Measurements from ENCODE around the gene SH3PXD2A. TPM values are rescaled to one million over a fixed set of nuclear protein-coding genes. Genes with fewer than 3 reads are reported as not detected.

Gene SH3PXD2A
- total and polyA plus RNA-seq, 2 experiments from 2014 or later = 1.8 to 5.0 TPM

- Mint-ChIP-seq H3K4me1 (peaks cover 3% of the 10 kb centered on the region; the same call in 2 of the 3 replicates), H3K36me3 (ENCODE audit: low read depth) (no peaks in the 10 kb centered on the region), H3K27me3 (ENCODE audit: insufficient read depth, low read depth, poor library complexity) (peaks cover 4% of the 10 kb centered on the region), H3K9me3 (no peaks in the 10 kb centered on the region), H3K27ac (no peak overlapping the region), H3K4me3 (no peak overlapping the region)
- ATAC-seq = no peak
- no peaks in the 10 kb centered on the region for H4K20me1 ChIP-seq (replicated peaks; ENCODE audit: insufficient read depth)
- no peaks in the 10 kb centered on the region for H3F3A ChIP-seq (replicated peaks; ENCODE audit: low read depth)
- no peak overlapping the region for H2AFZ ChIP-seq
- H3K4me2 ChIP-seq = no peak overlapping the region
- H3K79me2 ChIP-seq (replicated peaks; ENCODE audit: insufficient read depth) = no peaks in the 10 kb centered on the region
- H3K4me1 ChIP-seq (ENCODE audit: insufficient read depth) = no peaks in the 10 kb centered on the region
- DNase-seq (ENCODE audit: low spot score) = no peak
- TF ChIP-seq, protein P1, sequence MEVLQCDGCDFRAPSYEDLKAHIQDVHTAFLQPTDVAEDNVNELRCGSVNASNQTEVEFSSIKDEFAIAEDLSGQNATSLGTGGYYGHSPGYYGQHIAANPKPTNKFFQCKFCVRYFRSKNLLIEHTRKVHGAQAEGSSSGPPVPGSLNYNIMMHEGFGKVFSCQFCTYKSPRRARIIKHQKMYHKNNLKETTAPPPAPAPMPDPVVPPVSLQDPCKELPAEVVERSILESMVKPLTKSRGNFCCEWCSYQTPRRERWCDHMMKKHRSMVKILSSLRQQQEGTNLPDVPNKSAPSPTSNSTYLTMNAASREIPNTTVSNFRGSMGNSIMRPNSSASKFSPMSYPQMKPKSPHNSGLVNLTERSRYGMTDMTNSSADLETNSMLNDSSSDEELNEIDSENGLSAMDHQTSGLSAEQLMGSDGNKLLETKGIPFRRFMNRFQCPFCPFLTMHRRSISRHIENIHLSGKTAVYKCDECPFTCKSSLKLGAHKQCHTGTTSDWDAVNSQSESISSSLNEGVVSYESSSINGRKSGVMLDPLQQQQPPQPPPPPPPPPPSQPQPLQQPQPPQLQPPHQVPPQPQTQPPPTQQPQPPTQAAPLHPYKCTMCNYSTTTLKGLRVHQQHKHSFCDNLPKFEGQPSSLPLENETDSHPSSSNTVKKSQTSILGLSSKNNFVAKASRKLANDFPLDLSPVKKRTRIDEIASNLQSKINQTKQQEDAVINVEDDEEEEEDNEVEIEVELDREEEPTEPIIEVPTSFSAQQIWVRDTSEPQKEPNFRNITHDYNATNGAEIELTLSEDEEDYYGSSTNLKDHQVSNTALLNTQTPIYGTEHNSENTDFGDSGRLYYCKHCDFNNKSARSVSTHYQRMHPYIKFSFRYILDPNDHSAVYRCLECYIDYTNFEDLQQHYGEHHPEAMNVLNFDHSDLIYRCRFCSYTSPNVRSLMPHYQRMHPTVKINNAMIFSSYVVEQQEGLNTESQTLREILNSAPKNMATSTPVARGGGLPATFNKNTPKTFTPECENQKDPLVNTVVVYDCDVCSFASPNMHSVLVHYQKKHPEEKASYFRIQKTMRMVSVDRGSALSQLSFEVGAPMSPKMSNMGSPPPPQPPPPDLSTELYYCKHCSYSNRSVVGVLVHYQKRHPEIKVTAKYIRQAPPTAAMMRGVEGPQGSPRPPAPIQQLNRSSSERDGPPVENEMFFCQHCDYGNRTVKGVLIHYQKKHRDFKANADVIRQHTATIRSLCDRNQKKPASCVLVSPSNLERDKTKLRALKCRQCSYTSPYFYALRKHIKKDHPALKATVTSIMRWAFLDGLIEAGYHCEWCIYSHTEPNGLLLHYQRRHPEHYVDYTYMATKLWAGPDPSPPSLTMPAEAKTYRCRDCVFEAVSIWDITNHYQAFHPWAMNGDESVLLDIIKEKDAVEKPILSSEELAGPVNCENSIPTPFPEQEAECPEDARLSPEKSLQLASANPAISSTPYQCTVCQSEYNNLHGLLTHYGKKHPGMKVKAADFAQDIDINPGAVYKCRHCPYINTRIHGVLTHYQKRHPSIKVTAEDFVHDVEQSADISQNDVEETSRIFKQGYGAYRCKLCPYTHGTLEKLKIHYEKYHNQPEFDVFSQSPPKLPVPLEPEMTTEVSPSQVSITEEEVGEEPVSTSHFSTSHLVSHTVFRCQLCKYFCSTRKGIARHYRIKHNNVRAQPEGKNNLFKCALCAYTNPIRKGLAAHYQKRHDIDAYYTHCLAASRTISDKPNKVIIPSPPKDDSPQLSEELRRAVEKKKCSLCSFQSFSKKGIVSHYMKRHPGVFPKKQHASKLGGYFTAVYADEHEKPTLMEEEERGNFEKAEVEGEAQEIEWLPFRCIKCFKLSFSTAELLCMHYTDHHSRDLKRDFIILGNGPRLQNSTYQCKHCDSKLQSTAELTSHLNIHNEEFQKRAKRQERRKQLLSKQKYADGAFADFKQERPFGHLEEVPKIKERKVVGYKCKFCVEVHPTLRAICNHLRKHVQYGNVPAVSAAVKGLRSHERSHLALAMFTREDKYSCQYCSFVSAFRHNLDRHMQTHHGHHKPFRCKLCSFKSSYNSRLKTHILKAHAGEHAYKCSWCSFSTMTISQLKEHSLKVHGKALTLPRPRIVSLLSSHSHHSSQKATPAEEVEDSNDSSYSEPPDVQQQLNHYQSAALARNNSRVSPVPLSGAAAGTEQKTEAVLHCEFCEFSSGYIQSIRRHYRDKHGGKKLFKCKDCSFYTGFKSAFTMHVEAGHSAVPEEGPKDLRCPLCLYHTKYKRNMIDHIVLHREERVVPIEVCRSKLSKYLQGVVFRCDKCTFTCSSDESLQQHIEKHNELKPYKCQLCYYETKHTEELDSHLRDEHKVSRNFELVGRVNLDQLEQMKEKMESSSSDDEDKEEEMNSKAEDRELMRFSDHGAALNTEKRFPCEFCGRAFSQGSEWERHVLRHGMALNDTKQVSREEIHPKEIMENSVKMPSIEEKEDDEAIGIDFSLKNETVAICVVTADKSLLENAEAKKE (CRISPR knock-in tag; IDR thresholded peaks at IDR 0.05) = no peak
- TF ChIP-seq REST (IDR thresholded peaks at IDR 0.05; ENCODE audit: unreplicated experiment) (no peak), POLR2AphosphoS5 (IDR thresholded peaks at IDR 0.05; ENCODE audit: low read depth) (no peak), EZH2 (IDR thresholded peaks at IDR 0.05; ENCODE audit: low read depth, unreplicated experiment) (no peak), ZNF114 (CRISPR knock-in tag; IDR thresholded peaks at IDR 0.05) (no peak), EZH2phosphoT487 (IDR thresholded peaks at IDR 0.05; ENCODE audit: unreplicated experiment) (no peak), CREB1 (CRISPR knock-in tag; IDR thresholded peaks at IDR 0.05; ENCODE audit: low read depth) (no peak), JUNB (IDR thresholded peaks at IDR 0.05; ENCODE audit: unreplicated experiment) (no peak), STAT1 (IDR thresholded peaks at IDR 0.05; ENCODE audit: unreplicated experiment) (no peak), ZNF331 (CRISPR knock-in tag; IDR thresholded peaks at IDR 0.05; ENCODE audit: low read depth) (no peak), NANOG (IDR thresholded peaks at IDR 0.05; ENCODE audit: borderline replicate concordance) (no peak)
- TF ChIP-seq, protein P2, sequence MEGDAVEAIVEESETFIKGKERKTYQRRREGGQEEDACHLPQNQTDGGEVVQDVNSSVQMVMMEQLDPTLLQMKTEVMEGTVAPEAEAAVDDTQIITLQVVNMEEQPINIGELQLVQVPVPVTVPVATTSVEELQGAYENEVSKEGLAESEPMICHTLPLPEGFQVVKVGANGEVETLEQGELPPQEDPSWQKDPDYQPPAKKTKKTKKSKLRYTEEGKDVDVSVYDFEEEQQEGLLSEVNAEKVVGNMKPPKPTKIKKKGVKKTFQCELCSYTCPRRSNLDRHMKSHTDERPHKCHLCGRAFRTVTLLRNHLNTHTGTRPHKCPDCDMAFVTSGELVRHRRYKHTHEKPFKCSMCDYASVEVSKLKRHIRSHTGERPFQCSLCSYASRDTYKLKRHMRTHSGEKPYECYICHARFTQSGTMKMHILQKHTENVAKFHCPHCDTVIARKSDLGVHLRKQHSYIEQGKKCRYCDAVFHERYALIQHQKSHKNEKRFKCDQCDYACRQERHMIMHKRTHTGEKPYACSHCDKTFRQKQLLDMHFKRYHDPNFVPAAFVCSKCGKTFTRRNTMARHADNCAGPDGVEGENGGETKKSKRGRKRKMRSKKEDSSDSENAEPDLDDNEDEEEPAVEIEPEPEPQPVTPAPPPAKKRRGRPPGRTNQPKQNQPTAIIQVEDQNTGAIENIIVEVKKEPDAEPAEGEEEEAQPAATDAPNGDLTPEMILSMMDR (conservative IDR thresholded peaks at IDR 0.05; ENCODE audit: low read depth in 2 of 2) = no peak
- TF ChIP-seq, protein P3, sequence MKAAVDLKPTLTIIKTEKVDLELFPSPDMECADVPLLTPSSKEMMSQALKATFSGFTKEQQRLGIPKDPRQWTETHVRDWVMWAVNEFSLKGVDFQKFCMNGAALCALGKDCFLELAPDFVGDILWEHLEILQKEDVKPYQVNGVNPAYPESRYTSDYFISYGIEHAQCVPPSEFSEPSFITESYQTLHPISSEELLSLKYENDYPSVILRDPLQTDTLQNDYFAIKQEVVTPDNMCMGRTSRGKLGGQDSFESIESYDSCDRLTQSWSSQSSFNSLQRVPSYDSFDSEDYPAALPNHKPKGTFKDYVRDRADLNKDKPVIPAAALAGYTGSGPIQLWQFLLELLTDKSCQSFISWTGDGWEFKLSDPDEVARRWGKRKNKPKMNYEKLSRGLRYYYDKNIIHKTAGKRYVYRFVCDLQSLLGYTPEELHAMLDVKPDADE (IDR thresholded peaks at IDR 0.05) = no peak
- H3K27me3 ChIP-seq (ENCODE audit: insufficient read depth) = no peaks in the 10 kb centered on the region
- H3K9me2 ChIP-seq (ENCODE audit: insufficient read depth) = no peaks in the 10 kb centered on the region
- no peak overlapping the region for H3K27ac ChIP-seq (ENCODE audit: low read depth)
- no peak overlapping the region for H3K4me3 ChIP-seq
- H3K36me3 ChIP-seq (ENCODE audit: insufficient read depth) = no peaks in the 10 kb centered on the region
These were observed 64.8 kb downstream of the SH3PXD2A start for GRCh38 chr10:103790580-103790979.
